ENCODE results near the gene KRT34. TPM values are rescaled to one million over a fixed set of nuclear protein-coding genes. Genes with fewer than 3 reads are reported as not detected.

KRT34 gene
- total RNA-seq, 1 donor from 2014 or later = 15.1 TPM

GRCh38 chr17:41333098-41333497, 49.0 kb downstream of the KRT34 start:
- DNase-seq (ENCODE audit: low read depth) = no peak
- no peak overlapping the region for H3K4me3 ChIP-seq (ENCODE audit: low read depth, low read length)
- no peak for TF ChIP-seq CTCF (conservative IDR thresholded peaks at IDR 0.05; ENCODE audit: low read depth, low read length)

- no peak for DNase-seq (ENCODE audit: low read depth)
- TF ChIP-seq CTCF (conservative IDR thresholded peaks at IDR 0.05; ENCODE audit: low read depth, low read length) = no peak
These were observed 49.9 kb downstream of the KRT34 start for GRCh38 chr17:41332239-41332638.

GRCh38 chr17:41331606-41332005, 50.5 kb downstream of the KRT34 start:
- no peak for DNase-seq (ENCODE audit: low read depth)
- TF ChIP-seq CTCF (conservative IDR thresholded peaks at IDR 0.05; ENCODE audit: low read depth, low read length) = no peak
- no peak overlapping the region for H3K4me3 ChIP-seq (ENCODE audit: low read depth, low read length)

More at GRCh38 chr17:41332239-41332638, 49.9 kb downstream of the KRT34 start:
- H3K4me3 ChIP-seq (ENCODE audit: low read depth, low read length) = no peak overlapping the region

GRCh38 chr17:41329279-41329948, 52.7 kb downstream of the KRT34 start:
- no peak overlapping the region for H3K4me3 ChIP-seq (ENCODE audit: low read depth, low read length)
- DNase-seq (ENCODE audit: low read depth) = peak; percentile 13
- peak; percentile 85 for TF ChIP-seq CTCF (conservative IDR thresholded peaks at IDR 0.05; ENCODE audit: low read depth, low read length)

- no peak for TF ChIP-seq CTCF (conservative IDR thresholded peaks at IDR 0.05; ENCODE audit: low read depth, low read length)
- no peak for DNase-seq (ENCODE audit: low read depth)
- no peak overlapping the region for H3K4me3 ChIP-seq (ENCODE audit: low read depth, low read length)
These were observed 53.9 kb downstream of the KRT34 start for GRCh38 chr17:41328207-41328606.

Other genes starting within 250 kb of the KRT34 start
- not detected in 2 replicates for gene KRTAP4-6, start 241.8 kb downstream of the KRT34 start, total RNA-seq
- not detected in 2 replicates for gene KRTAP4-5, start 232.5 kb downstream of the KRT34 start, total RNA-seq
- gene KRTAP4-4, start 221.6 kb downstream of the KRT34 start, total RNA-seq = not detected in 2 replicates
- gene KRTAP4-3, start 214.1 kb downstream of the KRT34 start, total RNA-seq = not detected in 2 replicates
- not detected in 2 replicates for gene KRTAP4-2, start 204.1 kb downstream of the KRT34 start, total RNA-seq
- gene KRTAP4-1, start 197.4 kb downstream of the KRT34 start, total RNA-seq = not detected in 2 replicates
- gene KRTAP9-1, start 192.4 kb downstream of the KRT34 start, total RNA-seq = not detected in 2 replicates
- gene KRTAP9-2, start 155.7 kb downstream of the KRT34 start, total RNA-seq = not detected in 2 replicates
- not detected in 2 replicates for gene KRTAP9-3, start 149.9 kb downstream of the KRT34 start, total RNA-seq
- not detected in 2 replicates for gene KRTAP9-8, start 144.3 kb downstream of the KRT34 start, total RNA-seq
- gene KRTAP9-4, start 132.6 kb downstream of the KRT34 start, total RNA-seq = not detected in 2 replicates
- gene KRTAP9-9, start 126.9 kb downstream of the KRT34 start, total RNA-seq = not detected in 2 replicates
- not detected in 2 replicates for gene KRTAP9-6, start 116.9 kb downstream of the KRT34 start, total RNA-seq
- gene KRTAP9-7, start 106.6 kb downstream of the KRT34 start, total RNA-seq = not detected in 2 replicates
- not detected in 2 replicates for gene KRTAP29-1, start 79.5 kb downstream of the KRT34 start, total RNA-seq
- not detected in 2 replicates for gene KRTAP16-1, start 73.0 kb downstream of the KRT34 start, total RNA-seq
- not detected in 2 replicates for gene KRTAP17-1, start 66.6 kb downstream of the KRT34 start, total RNA-seq
- not detected in 2 replicates for gene KRT33A, start 31.5 kb downstream of the KRT34 start, total RNA-seq
- gene KRT33B, start 12.5 kb downstream of the KRT34 start, total RNA-seq = 0.29 TPM in 2 replicates
- not detected in 2 replicates for gene KRT31, start 15.3 kb upstream of the KRT34 start, total RNA-seq
- gene KRT37, start 42.3 kb upstream of the KRT34 start, total RNA-seq = not detected in 2 replicates
- not detected in 2 replicates for gene KRT38, start 58.7 kb upstream of the KRT34 start, total RNA-seq
- not detected in 2 replicates for gene KRT32, start 85.1 kb upstream of the KRT34 start, total RNA-seq
- gene KRT35, start 98.8 kb upstream of the KRT34 start, total RNA-seq = not detected in 2 replicates
- gene KRT36, start 107.6 kb upstream of the KRT34 start, total RNA-seq = not detected in 2 replicates
- gene KRT13, start 123.3 kb upstream of the KRT34 start, total RNA-seq = 1.0 and 2.0 TPM in 2 replicates
- gene KRT15, start 136.6 kb upstream of the KRT34 start, total RNA-seq = 4.6 and 15.6 TPM in 2 replicates
- 1,090 and 2,137 TPM in 2 replicates for gene KRT19, start 146.0 kb upstream of the KRT34 start, total RNA-seq
- gene KRT9, start 189.8 kb upstream of the KRT34 start, total RNA-seq = not detected in 2 replicates
- gene KRT14, start 204.6 kb upstream of the KRT34 start, total RNA-seq = not detected in 2 replicates
- gene KRT16, start 230.5 kb upstream of the KRT34 start, total RNA-seq = 2.0 and 4.3 TPM in 2 replicates
- 20.8 and 88.8 TPM in 2 replicates for gene KRT17, start 242.3 kb upstream of the KRT34 start, total RNA-seq

All from epithelial cell of proximal tubule (primary cell).